GM21786 (cell line): ENCODE data around the gene IFNA8.
"Not testable (repeated sequence)": the region's sequence is repeated elsewhere in the genome, so short reads cannot be mapped to it uniquely, and the experiment has no call there.

ENCODE experiments used
- ATAC-seq: cut with Tn5 transposase; IDR thresholded peaks from one replicate; pipeline ENCODE4 v1.9.1; 2021; ENCODE audit not compliant: unreplicated experiment

Gene IFNA8

GRCh38 chr9:21408817-21409216 is at the start of gene IFNA8:
IFNA8 (plus strand) TSS chr9:21409117; CDS start chr9:21409177, 60 bp downstream.
- ATAC-seq: no peak

- ATAC-seq: no peak
Observed at GRCh38 chr9:21362287-21362686, 46.6 kb upstream of the IFNA8 start.

- peak; percentile 91 for ATAC-seq
Observed at GRCh38 chr9:21367169-21367568, 41.7 kb upstream of the IFNA8 start.

GRCh38 chr9:21367957-21368356 is 41.0 kb upstream of the IFNA8 start, which contains the start of gene IFNA13:
IFNA13 (minus strand) TSS chr9:21368057; CDS start chr9:21368010, 47 bp downstream.
- no peak for ATAC-seq

GRCh38 chr9:21371467-21371866 is 37.5 kb upstream of the IFNA8 start:
- ATAC-seq: not testable (repeated sequence)

GRCh38 chr9:21381448-21382339 is 27.2 kb upstream of the IFNA8 start:
- peak; percentile 95 for ATAC-seq

- ATAC-seq: no peak
Observed at GRCh38 chr9:21383627-21384026, 25.3 kb upstream of the IFNA8 start.

GRCh38 chr9:21385131-21385670 is 23.7 kb upstream of the IFNA8 start, which contains the start of gene IFNA2:
IFNA2 (minus strand) TSS chr9:21385398; CDS start chr9:21385329, 69 bp downstream.
- no peak for ATAC-seq

GRCh38 chr9:21392270-21392669 is 16.6 kb upstream of the IFNA8 start:
- peak; percentile 78 for ATAC-seq

GRCh38 chr9:21395778-21396717 is 12.9 kb upstream of the IFNA8 start:
- peak; percentile 61 for ATAC-seq

GRCh38 chr9:21398955-21399489 is 9.9 kb upstream of the IFNA8 start:
- no peak for ATAC-seq

- ATAC-seq: no peak
Observed at GRCh38 chr9:21399956-21400355, 9.0 kb upstream of the IFNA8 start.

- ATAC-seq: peak; percentile 72
Observed at GRCh38 chr9:21402386-21403251, 6.3 kb upstream of the IFNA8 start.

GRCh38 chr9:21404146-21404545 is 4.8 kb upstream of the IFNA8 start:
- ATAC-seq: no peak

- peak; percentile 74 for ATAC-seq
Observed at GRCh38 chr9:21412107-21412506, 3.2 kb downstream of the IFNA8 start.

GRCh38 chr9:21413151-21413550 is 4.2 kb downstream of the IFNA8 start:
- ATAC-seq: no peak

- peak; percentile 42 for ATAC-seq
Observed at GRCh38 chr9:21413624-21414023, 4.7 kb downstream of the IFNA8 start.

GRCh38 chr9:21414220-21414940 is 5.5 kb downstream of the IFNA8 start:
- ATAC-seq: no peak
